ENCODE results near the gene FBXL7. TPM values are rescaled to one million over a fixed set of nuclear protein-coding genes. Genes with fewer than 3 reads are reported as not detected.

The FBXL7 gene
- total and polyA plus RNA-seq, 12 donors = 8.7 to 33.4 (median 23.5) TPM

- intact Hi-C loops (cut with DNase I) = no loop called here
- H3K4me3 ChIP-seq = no peak overlapping the region
- no peaks in the 10 kb centered on the region for H3K36me3 ChIP-seq
- no peak for DNase-seq
- no peaks in the 10 kb centered on the region for H3K9me3 ChIP-seq
- TF ChIP-seq CTCF (IDR thresholded peaks at IDR 0.05) = no peak
- no peaks in the 10 kb centered on the region for H3K27me3 ChIP-seq
- H3K27ac ChIP-seq = no peak overlapping the region
- peak in 1 of 8 donors; percentile 43 for ATAC-seq
- peaks cover 4 to 60% (median 33%) of the 10 kb centered on the region in 9 donors for H3K4me1 ChIP-seq
- WGBS, 2 donors = 67 to 80% methylated on average over 1 of the region's 1 CpG
Measured at GRCh38 chr5:15690611-15691010, 190.6 kb downstream of the FBXL7 start.

- intact Hi-C loops (cut with DNase I) = no loop called here
- DNase-seq (no peak), ATAC-seq (no peak)
- no peaks in the 10 kb centered on the region for H3K27me3 ChIP-seq
- 64 to 70% methylated on average over 5 of the region's 5 CpGs for whole genome bisulfite sequencing, 2 donors
- H3K4me3 ChIP-seq = no peak overlapping the region
- TF ChIP-seq CTCF (IDR thresholded peaks at IDR 0.05) = no peak
- H3K9me3 ChIP-seq = no peaks in the 10 kb centered on the region
- no peaks in the 10 kb centered on the region for H3K36me3 ChIP-seq
- H3K27ac ChIP-seq = no peak overlapping the region
- peaks cover 4 to 56% (median 37%) of the 10 kb centered on the region in 9 donors for H3K4me1 ChIP-seq
Measured at GRCh38 chr5:15691521-15691920, 191.5 kb downstream of the FBXL7 start.

- DNase-seq = no peak
- intact Hi-C loops (cut with DNase I) = no loop called here
- Histone ChIP-seq H3K27ac (no peak overlapping the region), H3K9me3 (no peaks in the 10 kb centered on the region), H3K4me1 (peaks cover 4 to 61% (median 37%) of the 10 kb centered on the region in 9 donors), H3K4me3 (no peak overlapping the region), H3K36me3 (no peaks in the 10 kb centered on the region), H3K27me3 (no peaks in the 10 kb centered on the region)
- no peak for ATAC-seq
- TF ChIP-seq CTCF (IDR thresholded peaks at IDR 0.05) = no peak
- 65 to 79% methylated on average over 7 of the region's 7 CpGs for WGBS, 2 donors
Measured at GRCh38 chr5:15692706-15693381, 192.9 kb downstream of the FBXL7 start.

GRCh38 chr5:15693382-15693728 lies 193.4 kb downstream of the FBXL7 start:
- Histone ChIP-seq H3K9me3 (no peaks in the 10 kb centered on the region), H3K27me3 (no peaks in the 10 kb centered on the region), H3K4me3 (no peak overlapping the region), H3K27ac (no peak overlapping the region), H3K36me3 (no peaks in the 10 kb centered on the region), H3K4me1 (peaks cover 4 to 63% (median 37%) of the 10 kb centered on the region in 9 donors)
- DNase-seq (no peak), ATAC-seq (no peak)
- 92 to 94% methylated on average over 6 of the region's 6 CpGs for WGBS, 2 donors
- intact Hi-C loops (cut with DNase I) = no loop called here
- TF ChIP-seq CTCF (IDR thresholded peaks at IDR 0.05) = no peak

All from heart right ventricle (tissue), 16 donors.